Activated T-cell treated with anti-CD3 and anti-CD28 coated beads, Interleukin-2, amount 50 U/mL, for 72 hours (primary cell): Measurements from ENCODE around the gene EMC8. TPM values are rescaled to one million over a fixed set of nuclear protein-coding genes. Genes with fewer than 3 reads are reported as not detected.
A peak's percentile ranks its signal among the peaks of the same experiment; 100 is the strongest.

Experiments used
- ATAC-seq, 2 donors: fragments of 150-1000 bp; cut with Tn5 transposase; replicated peaks in 1 of 2; 2 replicates each; pipeline ENCODE4 v1.10.0; 2021; ENCODE audit warnings: moderate library complexity in 2 of 2, mild to moderate bottlenecking in 1 of 2
- DNase-seq, 2 donors: peaks; one replicate each; pipeline ENCODE4 v3.0.0; 2021 to 2022; ENCODE audit warnings: mixed read lengths in 1 of 2
- H3K27ac Mint-ChIP-seq: one replicate; pipeline ENCODE4 v1.8.0; 2022; ENCODE audit warnings: mild to moderate bottlenecking, moderate library complexity, mixed read lengths
- H3K27me3 Mint-ChIP-seq: one replicate; pipeline ENCODE4 v1.8.0; 2022; ENCODE audit warnings: low read depth, mixed read lengths
- H3K36me3 Mint-ChIP-seq, 2 donors: one replicate each; pipeline ENCODE4 v1.8.0; 2022; ENCODE audit warnings: mixed read lengths in 2 of 2, mild to moderate bottlenecking in 1 of 2; ENCODE audit not compliant: insufficient read depth in 2 of 2
- H3K4me1 Mint-ChIP-seq: one replicate; pipeline ENCODE4 v1.8.0; 2022; ENCODE audit warnings: low read depth, mixed read lengths
- H3K4me3 Mint-ChIP-seq, 2 donors: one replicate each; pipeline ENCODE4 v1.8.0; 2022; ENCODE audit warnings: mild to moderate bottlenecking in 2 of 2, mixed read lengths in 2 of 2, moderate library complexity in 2 of 2
- H3K9me3 Mint-ChIP-seq, 2 donors: one replicate each; pipeline ENCODE4 v1.8.0; 2022; ENCODE audit warnings: mixed read lengths in 2 of 2
- total RNA-seq, 2 donors: library from RNA; stranded (reverse); gene quantifications; one replicate each; pipeline ENCODE4 v1.2.3, GENCODE V29; 2022

The EMC8 gene
- total RNA-seq, 2 donors from 2014 or later, result 26.5 to 32.8 TPM

GRCh38 chr16:85829751-85830445, 30.6 kb upstream of the EMC8 start:
- no peak overlapping the region for H3K27ac Mint-ChIP-seq

DNA sequence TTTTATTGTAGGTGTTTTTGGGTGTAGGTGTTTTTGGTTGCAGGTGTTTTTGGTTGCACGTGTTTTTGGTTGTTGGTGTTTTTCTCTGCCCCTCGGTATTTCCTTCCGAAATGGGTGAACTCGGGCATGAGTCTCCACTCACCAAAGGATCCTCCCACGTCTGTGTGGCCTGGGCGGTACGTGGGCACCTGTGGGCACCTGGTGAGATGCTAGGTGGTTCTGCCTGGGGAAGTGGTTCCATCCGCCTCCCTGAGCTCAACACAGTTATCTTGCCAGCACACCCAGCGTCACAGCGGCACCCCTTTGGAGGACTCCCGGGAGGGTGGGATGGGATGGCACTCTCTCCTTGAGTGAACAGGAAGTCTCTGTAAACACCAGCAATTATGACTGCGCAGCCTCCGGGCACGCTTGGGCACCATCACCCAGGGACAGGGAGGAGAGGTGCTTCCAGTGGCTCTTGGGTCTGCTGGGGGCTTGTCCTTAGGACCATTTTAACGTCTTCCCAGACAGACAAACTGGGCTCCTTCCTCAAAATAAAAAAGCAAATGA, 29.9 kb upstream of the EMC8 start:
- DNase-seq (no peak), ATAC-seq (no peak)
- no peaks in the 10 kb centered on the region for H3K4me1 Mint-ChIP-seq
- H3K36me3 Mint-ChIP-seq, result peaks cover 0 to 4% of the 10 kb centered on the region in 2 donors
- H3K4me3 Mint-ChIP-seq, result peak overlapping the region in 1 of 2 donors; percentile 48
- peaks cover 51% of the 10 kb centered on the region for H3K27me3 Mint-ChIP-seq
- H3K27ac Mint-ChIP-seq, result no peak overlapping the region
- H3K9me3 Mint-ChIP-seq, result peaks cover 1 to 2% of the 10 kb centered on the region in 2 donors

More at GRCh38 chr16:85829751-85830445, 30.6 kb upstream of the EMC8 start:
- Mint-ChIP-seq H3K27me3 (peaks cover 56% of the 10 kb centered on the region), H3K4me3 (peak overlapping the region in 1 of 2 donors; percentile 48), H3K36me3 (peaks cover 0 to 4% of the 10 kb centered on the region in 2 donors), H3K9me3 (peaks cover 1 to 2% of the 10 kb centered on the region in 2 donors), H3K4me1 (no peaks in the 10 kb centered on the region)
- DNase-seq (no peak), ATAC-seq (no peak)

- H3K9me3 Mint-ChIP-seq, result peaks cover 0 to 1% of the 10 kb centered on the region in 2 donors
- H3K27ac Mint-ChIP-seq, result no peak overlapping the region
- DNase-seq (no peak), ATAC-seq (no peak)
- H3K36me3 Mint-ChIP-seq, result peaks cover 0 to 4% of the 10 kb centered on the region in 2 donors
- no peak overlapping the region for H3K4me3 Mint-ChIP-seq
- no peaks in the 10 kb centered on the region for H3K4me1 Mint-ChIP-seq
- peaks cover 50% of the 10 kb centered on the region for H3K27me3 Mint-ChIP-seq
Observed at GRCh38 chr16:85828166-85828565, 28.8 kb upstream of the EMC8 start.

DNA sequence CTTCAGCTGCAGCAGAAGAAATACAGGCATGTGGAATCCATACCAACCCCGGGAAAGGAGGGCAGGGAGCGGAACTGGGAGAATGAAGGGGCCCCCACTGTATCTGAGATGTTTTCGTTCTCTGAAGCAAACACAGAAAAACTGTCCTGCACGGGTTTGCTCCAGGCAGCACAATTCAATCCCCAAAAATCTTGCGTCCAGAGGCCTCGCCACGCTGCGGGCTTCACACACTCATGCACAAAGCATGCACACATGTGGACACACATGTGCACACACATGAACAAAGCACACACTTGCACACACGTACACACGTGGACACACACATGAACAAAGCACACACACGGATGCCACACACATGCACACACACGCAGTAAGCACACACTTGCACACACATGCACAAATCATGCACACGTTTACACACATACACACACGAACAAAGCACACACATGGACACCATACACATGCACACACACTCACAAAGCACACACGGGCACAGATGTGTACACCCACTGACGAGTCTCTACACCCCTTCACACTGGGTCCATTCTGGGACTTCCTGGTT, 27.4 kb upstream of the EMC8 start:
- H3K9me3 Mint-ChIP-seq, result peaks cover 0 to 1% of the 10 kb centered on the region in 2 donors
- no peak for ATAC-seq

GRCh38 chr16:85825326-85825725, 26.0 kb upstream of the EMC8 start:
- Mint-ChIP-seq H3K36me3 (no peaks in the 10 kb centered on the region), H3K4me3 (no peak overlapping the region), H3K27me3 (peaks cover 22% of the 10 kb centered on the region), H3K9me3 (peaks cover 0 to 1% of the 10 kb centered on the region in 2 donors), H3K4me1 (peaks cover 6% of the 10 kb centered on the region), H3K27ac (no peak overlapping the region)
- ATAC-seq, result no peak
- DNase-seq, result no peak

More for the DNA sequence above, 27.4 kb upstream of the EMC8 start:
- Mint-ChIP-seq H3K27ac (no peak overlapping the region), H3K4me1 (peaks cover 2% of the 10 kb centered on the region), H3K36me3 (peaks cover 0 to 4% of the 10 kb centered on the region in 2 donors), H3K27me3 (peaks cover 36% of the 10 kb centered on the region), H3K4me3 (no peak overlapping the region)
- DNase-seq, result no peak

GRCh38 chr16:85824161-85825135, 25.1 kb upstream of the EMC8 start:
- Mint-ChIP-seq H3K27ac (no peak overlapping the region), H3K4me3 (no peak overlapping the region), H3K36me3 (no peaks in the 10 kb centered on the region), H3K4me1 (peaks cover 9% of the 10 kb centered on the region), H3K27me3 (peaks cover 28% of the 10 kb centered on the region), H3K9me3 (peaks cover 0 to 1% of the 10 kb centered on the region in 2 donors)
- DNase-seq (no peak), ATAC-seq (no peak)

DNA sequence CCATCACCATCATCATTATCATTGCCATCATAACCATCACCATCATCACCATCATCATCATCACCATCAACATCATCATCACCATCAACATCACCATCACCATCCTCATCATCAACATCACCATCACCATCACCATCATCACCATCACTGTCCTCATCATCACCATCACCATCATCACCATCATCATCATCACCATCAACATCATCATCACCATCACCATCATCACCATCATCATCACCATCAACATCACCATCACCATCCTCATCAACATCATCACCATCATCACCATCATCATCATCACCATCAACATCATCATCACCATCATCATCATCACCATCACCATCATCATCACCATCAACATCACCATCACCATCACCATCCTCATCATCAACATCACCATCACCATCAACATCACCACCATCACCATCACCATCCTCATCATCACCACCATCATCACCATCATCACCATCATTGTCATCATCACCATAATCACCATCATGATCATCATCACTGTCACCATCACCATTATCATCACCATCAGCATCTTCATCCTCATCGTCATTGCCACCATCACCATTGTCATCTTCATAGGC, 24.1 kb upstream of the EMC8 start:
- no peak for DNase-seq
- no peak overlapping the region for H3K4me3 Mint-ChIP-seq
- no peak overlapping the region for H3K27ac Mint-ChIP-seq
- H3K27me3 Mint-ChIP-seq, result peaks cover 22% of the 10 kb centered on the region
- H3K9me3 Mint-ChIP-seq, result no peaks in the 10 kb centered on the region
- no peak for ATAC-seq
- H3K4me1 Mint-ChIP-seq, result peaks cover 12% of the 10 kb centered on the region
- no peaks in the 10 kb centered on the region for H3K36me3 Mint-ChIP-seq

DNA sequence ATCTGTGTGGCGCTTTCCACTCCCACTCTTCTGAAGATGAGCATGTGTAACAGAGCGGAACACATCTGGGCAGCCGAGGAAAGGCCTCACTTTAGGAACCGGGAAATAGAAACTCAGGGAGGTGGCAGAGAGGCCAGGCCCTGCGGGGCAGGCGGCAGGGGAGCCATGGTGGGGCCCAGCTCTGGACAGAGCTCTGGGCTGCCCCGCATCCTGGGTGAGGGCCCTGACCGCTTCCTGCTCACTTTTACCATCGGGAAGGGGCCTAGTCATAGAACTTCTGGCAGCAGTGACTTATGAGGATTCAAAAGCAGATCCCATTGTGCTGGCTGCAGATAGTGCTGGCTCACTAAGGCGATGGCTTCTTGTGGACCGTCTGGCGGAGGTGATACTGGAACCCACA, 22.8 kb upstream of the EMC8 start:
- Mint-ChIP-seq H3K27me3 (peaks cover 19% of the 10 kb centered on the region), H3K4me3 (no peak overlapping the region), H3K36me3 (no peaks in the 10 kb centered on the region), H3K4me1 (peaks cover 12% of the 10 kb centered on the region), H3K9me3 (no peaks in the 10 kb centered on the region), H3K27ac (no peak overlapping the region)
- no peak for ATAC-seq
- no peak for DNase-seq

GRCh38 chr16:85821390-85822135, 22.2 kb upstream of the EMC8 start:
- Mint-ChIP-seq H3K27ac (no peak overlapping the region), H3K9me3 (no peaks in the 10 kb centered on the region), H3K4me3 (no peak overlapping the region), H3K27me3 (peaks cover 14% of the 10 kb centered on the region), H3K36me3 (no peaks in the 10 kb centered on the region), H3K4me1 (peaks cover 12% of the 10 kb centered on the region)
- DNase-seq (peak; percentile 76 to 89), ATAC-seq (peak; percentile 85 to 90)

DNA sequence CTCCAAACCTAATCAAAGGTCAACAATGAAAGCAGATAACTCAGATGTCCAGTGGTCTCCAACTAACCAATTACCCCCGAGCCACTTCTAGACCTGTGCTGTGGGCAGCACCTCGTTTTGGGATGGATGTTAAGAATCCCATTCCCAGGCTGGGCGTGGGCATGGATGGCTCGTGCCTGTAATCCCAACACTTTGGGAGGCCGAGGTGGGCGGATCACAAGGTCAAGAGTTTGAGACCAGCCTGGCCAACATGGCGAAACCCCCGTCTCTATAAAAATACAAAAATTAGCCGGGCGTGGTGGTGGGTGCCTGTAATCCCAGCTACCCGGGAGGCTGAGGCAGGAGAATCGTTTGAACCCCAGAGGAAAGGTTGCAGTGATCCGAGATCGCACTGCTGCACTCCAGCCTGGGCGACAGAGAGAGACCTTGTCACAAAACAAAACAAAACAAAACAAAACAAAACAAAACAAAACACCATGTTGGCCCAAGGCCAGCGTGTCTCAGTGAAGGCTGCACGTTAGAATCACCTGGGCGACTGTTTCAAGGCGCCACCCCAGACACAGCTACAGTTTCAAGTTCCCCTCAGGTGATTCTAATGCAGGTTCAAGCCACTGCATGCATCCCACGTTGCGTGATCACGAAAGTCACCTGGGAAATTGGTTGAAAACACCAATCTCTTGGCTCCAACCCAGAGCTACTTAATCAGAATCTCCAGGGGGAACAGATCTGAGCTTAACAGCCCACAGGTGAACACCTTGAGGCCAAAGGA, 21.4 kb upstream of the EMC8 start:
- H3K36me3 Mint-ChIP-seq, result no peaks in the 10 kb centered on the region
- H3K4me3 Mint-ChIP-seq, result no peak overlapping the region
- H3K27ac Mint-ChIP-seq, result no peak overlapping the region
- ATAC-seq (no peak), DNase-seq (no peak)
- H3K9me3 Mint-ChIP-seq, result no peaks in the 10 kb centered on the region
- peaks cover 12% of the 10 kb centered on the region for H3K4me1 Mint-ChIP-seq
- peaks cover 8% of the 10 kb centered on the region for H3K27me3 Mint-ChIP-seq

- Mint-ChIP-seq H3K4me3 (no peak overlapping the region), H3K27ac (no peak overlapping the region), H3K4me1 (peaks cover 12% of the 10 kb centered on the region), H3K9me3 (no peaks in the 10 kb centered on the region), H3K27me3 (peaks cover 8% of the 10 kb centered on the region), H3K36me3 (no peaks in the 10 kb centered on the region)
- DNase-seq (no peak), ATAC-seq (no peak)
Observed at GRCh38 chr16:85819771-85820170, 20.4 kb upstream of the EMC8 start.
